Measurements from ENCODE around the gene PIK3AP1.

GRCh38 chr10:96608805-96609204 lies 111.5 kb downstream of the PIK3AP1 start:
- TF ChIP-seq POLR2AphosphoS5 (IDR thresholded peaks at IDR 0.05) (no peak), EP300 (IDR thresholded peaks at IDR 0.05) (no peak), CTCF (IDR thresholded peaks at IDR 0.05) (no peak)

Measured in upper lobe of left lung (tissue), 4 donors.